GM12872 (cell line): ENCODE measurements around the gene TP53I11.
A peak's percentile ranks its signal among the peaks of the same experiment; 100 is the strongest.

Experiments used
- TF ChIP-seq, protein P1 (sequence below): IDR thresholded peaks from 3 replicates; pipeline ENCODE4 v1.5.1; 2011; ENCODE audit warnings: low read depth, mild to moderate bottlenecking, low read length, moderate library complexity; ENCODE audit not compliant: insufficient read depth

TP53I11 gene

DNA sequence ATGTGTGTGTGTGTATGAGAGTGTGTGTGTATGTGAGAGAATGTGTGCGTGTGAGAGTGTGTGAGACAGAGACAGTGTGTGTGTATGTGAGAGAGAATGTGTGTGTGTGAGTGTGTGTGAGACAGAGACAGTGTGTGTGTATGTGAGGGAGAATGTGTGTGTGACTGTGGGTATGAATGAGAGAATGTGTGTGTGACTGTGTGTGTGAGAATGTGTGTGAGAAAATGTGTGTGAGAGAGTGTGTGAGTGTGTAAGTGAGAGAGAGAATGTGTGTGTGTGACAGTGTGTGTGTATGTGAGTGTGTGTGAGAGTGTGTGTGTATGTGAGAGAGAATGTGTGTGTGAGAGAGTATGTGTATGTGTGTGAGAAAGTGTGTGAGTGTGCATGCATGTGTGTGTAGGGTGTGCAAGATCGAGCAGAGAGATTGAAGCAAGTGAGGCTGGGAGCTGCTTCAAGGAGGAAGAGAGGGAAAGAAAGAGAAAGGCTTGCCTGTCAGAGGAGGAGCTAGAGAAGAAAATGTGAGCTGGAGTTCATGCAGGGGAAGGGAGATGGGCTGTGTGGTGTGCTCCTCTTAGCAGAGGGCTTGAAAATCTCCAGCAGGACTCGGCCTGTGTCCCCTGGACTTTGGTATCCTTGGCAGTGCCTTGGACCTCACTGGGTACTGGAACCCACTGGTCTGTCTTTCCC is 27.7 kb upstream of the TP53I11 start:
- TF ChIP-seq, protein P1, sequence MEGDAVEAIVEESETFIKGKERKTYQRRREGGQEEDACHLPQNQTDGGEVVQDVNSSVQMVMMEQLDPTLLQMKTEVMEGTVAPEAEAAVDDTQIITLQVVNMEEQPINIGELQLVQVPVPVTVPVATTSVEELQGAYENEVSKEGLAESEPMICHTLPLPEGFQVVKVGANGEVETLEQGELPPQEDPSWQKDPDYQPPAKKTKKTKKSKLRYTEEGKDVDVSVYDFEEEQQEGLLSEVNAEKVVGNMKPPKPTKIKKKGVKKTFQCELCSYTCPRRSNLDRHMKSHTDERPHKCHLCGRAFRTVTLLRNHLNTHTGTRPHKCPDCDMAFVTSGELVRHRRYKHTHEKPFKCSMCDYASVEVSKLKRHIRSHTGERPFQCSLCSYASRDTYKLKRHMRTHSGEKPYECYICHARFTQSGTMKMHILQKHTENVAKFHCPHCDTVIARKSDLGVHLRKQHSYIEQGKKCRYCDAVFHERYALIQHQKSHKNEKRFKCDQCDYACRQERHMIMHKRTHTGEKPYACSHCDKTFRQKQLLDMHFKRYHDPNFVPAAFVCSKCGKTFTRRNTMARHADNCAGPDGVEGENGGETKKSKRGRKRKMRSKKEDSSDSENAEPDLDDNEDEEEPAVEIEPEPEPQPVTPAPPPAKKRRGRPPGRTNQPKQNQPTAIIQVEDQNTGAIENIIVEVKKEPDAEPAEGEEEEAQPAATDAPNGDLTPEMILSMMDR, result no peak

DNA sequence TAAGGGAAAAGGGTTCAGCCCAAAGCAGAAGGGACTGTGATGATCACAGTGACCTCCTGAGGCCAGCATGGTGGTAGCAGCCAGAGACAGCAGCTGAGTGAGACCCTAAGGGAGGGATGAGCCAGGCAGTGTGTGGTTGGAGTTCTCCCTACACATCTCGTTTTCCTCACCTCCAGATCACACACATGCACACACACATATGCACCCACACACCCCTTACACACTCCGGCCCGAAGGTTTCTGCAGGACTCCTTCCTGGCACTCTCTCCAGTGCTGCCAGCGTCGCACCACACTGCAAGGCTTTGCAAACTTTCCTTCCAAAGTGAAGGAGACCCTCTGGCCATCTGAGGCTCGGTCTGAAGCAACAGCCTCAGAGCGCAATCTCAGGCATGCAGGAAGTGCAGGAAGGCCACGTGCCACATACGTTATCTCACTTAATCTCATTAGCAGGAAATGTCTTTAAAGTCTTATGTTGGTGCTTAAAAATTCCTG is 26.9 kb upstream of the TP53I11 start:
- TF ChIP-seq, protein P1, result 0 out of 3 replicates have a peak, but pooled peaks have one; percentile 20

GRCh38 chr11:44976576-44976975 is 25.9 kb upstream of the TP53I11 start:
- TF ChIP-seq, protein P1, result no peak

DNA sequence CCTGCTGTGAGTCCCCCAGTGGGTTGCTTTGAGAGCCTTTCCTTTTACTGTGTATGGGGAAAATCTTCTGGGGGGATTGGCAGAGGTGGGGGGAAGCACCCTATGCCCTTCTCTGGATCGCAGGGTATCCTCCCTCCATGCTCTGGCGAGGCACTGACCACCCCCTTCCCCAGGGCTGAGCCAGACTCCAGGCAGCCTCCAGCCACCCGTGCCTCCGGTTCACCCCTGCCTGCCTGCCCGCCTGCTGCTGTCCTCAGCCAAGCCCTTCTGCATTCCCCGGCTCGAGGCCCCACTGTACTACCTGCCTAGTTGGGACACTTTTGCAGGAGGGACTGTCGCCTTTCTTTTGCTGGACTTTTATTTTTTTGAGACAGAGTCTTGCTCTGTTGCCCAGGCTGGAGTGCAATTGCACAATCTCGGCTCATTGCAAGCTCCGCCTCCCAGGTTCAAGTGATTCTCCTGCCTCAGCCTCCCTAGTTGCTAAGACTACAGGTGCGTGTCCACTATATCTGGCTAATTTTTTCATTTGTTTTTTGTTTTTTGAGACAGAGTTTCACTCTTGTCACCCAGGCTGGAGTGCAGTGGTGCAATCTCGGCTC is 23.8 kb upstream of the TP53I11 start:
- TF ChIP-seq, protein P1, result no peak

GRCh38 chr11:44973632-44974401 is 23.1 kb upstream of the TP53I11 start:
- TF ChIP-seq, protein P1, result no peak

DNA sequence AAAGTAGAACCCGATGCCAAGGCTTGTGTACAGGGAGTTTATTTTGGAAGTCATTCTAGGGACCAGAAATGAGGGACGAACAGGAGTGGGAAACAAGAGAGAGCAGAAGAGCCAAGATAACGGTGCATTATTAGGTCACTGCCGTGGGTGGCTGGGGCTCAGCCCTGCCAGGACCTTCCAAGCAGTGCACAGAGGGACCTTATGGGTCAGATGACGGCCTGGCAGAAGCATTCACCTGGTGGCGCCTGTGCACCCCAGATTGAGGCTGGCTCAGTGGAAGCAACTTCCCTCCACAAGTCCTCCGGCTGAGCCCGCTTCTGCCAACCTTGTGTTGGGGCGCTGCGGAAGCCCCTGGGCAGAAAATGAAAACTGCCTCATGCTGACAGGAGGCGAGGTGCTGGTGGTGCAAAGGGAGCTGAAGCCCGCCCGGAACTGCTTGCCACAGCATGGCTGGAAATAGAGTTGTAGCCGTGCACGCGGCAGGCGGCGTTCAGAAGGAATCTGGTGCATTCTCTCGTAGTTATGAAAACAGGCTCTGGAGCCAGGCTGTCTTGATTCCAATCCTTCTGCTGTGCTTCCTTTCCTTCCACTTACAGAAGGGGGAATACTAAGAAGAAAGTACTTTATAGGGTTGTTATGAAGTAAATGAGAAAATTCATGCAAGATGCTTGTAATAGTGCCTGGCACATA is 22.2 kb upstream of the TP53I11 start:
- TF ChIP-seq, protein P1, result no peak

DNA sequence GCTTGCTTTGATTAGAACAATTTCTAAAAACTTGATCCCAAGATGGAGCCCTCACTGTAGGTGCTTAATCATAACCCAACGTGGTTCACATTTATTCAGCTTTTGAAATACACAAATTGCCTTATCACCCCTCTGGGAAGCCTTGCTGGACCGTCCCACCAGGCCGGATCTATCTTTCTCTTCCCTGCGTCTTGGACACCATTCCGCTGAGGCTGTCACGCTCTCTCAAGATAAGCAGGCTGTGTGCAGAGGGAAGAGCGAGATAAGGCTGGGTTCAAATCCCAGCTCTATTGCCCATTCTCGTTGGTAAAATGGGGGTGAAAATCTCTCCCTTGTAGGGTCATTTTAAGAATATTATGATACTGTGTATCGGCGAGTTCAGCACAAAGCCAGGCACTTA is 20.5 kb upstream of the TP53I11 start:
- TF ChIP-seq, protein P1, result no peak
